Measurements from ENCODE around the gene SAA4.
"Not testable (repeated sequence)": the region's sequence is repeated elsewhere in the genome, so short reads cannot be mapped to it uniquely, and the experiment has no call there.

Gene SAA4, protein sequence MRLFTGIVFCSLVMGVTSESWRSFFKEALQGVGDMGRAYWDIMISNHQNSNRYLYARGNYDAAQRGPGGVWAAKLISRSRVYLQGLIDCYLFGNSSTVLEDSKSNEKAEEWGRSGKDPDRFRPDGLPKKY

DNA sequence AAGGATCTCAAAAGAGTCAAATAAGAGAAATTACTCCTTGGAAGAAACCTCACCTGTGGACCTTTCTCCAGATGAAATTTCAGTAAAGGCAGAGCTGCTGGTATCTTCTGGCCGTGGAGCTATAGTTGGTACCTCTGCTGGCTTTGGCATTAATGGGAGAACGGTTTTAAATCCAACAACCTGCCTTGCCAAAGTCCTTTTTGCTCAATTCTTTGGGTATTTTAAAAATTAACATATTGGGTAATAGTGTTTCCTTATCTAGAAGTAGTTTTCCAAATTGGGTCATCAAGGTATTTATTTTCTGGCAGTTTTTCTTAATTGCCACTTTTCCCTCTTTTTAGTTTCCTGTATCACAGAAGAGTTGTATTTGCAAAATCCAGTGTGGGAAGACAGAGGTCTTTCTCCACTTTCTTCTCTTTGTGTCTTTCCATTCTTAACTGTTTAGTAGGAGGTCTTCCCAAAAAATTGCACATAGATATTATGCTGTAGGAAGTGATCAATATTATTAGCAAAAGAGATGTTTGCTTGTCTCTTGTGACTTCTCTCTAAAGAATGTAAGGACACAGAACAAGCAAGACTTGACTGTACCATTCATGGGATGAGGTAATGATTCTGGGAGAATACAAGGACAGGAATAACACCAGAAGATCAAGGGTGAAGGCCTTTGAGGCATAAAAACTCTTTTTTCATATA lies at the start of gene SAA4:
SAA4 (minus strand) TSS at position 139 of the 693 bp plus-strand sequence. CDS start 876 bp downstream, outside the sequence.
- no peak for DNase-seq

DNA sequence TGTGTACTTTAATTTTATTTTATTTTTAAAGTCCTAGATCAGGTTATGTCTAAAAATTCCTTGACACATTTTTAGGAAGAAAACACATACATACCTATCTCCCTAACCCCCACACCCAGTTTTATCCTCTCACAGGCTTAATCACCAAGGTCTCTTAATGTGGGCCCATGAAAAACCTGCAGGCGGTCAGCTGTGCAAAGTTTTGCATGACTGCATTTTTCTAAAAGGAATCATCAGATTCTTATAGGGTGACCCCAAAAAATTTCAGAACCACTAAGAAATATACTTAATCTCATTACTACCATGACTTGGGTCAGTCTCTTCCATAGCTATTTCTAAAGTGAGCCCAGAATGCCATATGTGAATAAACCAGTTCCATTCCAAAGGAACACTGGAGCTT lies 49.2 kb upstream of the SAA4 start:
- DNase-seq: no peak

DNA sequence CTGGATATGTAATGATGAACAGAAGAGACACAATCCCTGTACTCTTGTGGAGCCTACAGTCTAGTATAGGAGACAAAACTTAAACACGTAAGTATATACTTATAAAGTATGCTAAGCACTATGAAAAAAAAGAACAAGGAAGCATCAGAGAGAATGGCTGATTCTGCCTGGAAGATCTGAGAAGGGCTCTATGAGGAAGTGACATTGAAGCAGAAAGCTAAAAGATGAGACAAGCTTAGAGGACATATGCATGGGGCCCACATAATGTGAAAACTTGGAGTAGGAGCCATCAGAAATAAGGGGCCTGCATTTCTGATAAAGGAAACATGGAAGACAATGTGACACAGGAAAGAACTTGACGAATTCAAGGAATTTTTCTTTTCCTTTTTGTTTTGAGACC lies 46.0 kb upstream of the SAA4 start:
- DNase-seq: no peak

DNA sequence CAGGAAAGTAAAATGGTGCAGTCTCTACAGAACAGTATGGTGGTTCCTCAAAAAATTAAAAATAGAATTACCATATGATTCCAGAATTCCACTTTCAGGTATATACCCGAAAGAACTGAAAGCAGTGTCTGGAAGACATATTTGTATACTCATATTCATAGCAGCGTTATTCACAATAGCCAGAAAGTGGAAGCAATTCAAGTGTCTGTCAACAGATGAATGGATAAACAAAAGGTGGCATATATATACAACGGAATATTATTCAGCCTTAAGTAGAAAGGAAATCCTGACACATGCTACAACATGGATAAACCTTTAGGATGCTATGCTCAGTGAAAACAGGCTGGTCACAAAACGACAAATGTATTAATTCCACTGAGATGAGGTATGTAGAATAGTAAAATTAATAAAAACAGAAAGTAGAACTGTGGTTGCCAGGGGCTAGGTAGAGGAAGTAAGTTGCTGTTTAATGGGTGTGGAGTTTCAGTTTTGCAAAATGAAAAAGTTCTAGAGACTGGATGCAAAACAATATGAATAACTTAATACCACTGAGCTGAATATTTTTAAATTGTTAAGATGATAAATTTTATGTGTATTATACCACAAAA lies 43.9 kb upstream of the SAA4 start:
- peak; percentile 7 for DNase-seq

DNA sequence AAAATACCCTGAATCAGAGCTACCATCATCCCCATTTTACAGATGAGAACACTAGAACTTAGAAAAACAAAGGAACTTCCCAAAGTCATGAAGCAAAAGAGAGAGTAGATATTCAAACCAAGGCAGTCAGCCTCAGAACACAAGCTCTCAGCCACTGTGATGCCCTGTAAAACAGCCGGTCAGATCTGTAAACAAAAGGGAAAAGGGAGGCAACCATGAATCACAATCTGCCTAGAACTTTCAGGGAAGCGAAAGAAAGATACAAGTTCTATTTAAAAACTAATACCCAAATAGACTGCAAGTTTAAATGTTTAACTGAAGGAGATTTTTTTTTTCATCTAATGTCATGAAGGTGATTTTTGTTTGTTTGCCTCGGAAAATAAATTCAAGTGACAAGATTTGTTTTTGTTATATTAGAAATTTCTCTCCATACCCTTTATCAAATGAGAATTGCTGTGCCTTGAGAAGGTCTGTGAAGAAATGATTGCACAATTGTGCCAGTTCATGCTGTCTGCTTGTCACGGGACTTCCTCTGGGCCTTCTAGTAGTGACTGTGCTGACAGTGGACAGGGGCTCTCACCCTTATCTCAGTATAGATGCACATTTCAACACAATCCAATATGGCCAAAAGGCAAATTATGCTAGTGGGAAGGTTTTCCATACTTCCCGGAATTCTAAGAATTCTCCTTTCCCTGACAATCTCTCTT lies 41.1 kb upstream of the SAA4 start:
- DNase-seq: no peak

DNA sequence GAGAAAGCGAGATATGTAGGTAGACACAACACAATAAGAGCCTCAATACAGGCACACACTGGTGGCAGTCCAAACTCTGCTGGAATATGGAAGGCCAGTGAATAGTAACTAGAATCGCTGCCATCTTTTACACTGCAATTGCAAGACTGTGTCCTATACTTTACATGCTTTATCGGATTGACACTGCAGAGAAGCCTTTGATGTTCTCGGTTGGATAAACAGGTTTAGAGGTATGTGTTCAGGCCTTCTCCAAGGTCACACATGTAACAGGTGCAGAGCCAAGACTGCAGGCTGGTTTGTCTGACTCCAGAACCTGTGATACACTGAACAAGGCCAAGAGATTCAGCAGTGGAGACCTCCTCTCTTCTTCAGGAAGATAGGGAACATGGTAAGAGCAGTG lies 34.6 kb upstream of the SAA4 start:
- no peak for DNase-seq

DNA sequence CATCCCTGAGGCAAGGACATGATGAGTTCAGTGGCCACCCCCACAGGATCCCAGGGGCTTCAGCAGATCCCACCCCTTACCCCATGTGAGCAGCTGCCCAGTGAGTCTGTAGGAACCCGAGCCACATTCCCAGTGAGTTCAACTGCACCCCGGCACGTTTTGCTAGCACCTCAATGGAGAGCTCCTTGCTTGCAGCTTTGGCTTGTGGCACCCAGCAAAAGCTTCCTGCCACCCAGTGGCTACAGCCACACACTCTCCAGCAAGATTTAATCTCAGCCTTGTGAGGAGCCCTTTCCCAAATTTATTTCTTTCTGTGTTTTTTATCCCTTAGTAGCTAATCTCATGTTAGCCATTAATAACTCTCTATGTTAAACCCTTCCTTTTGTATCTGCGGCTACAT lies 33.5 kb upstream of the SAA4 start:
- DNase-seq: no peak

DNA sequence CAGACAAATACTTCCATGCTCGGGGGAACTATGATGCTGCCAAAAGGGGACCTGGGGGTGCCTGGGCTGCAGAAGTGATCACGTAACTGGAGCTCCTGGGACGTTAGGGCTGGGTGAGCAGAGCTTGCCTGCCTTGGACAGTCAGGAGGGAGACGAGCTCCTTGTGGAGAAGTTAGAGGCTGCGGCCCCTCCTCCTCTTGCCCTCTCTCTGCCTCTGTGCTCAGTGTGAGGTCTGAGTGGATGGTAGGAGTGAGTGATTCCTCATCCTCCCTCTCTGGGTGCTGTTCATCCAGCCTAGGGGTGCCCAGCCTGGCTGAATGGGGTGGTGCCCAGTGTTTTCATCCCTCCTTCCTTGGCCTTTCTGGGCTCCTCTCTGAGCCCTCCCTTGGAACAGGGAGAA lies 32.6 kb upstream of the SAA4 start:
- not testable (repeated sequence) for DNase-seq

DNA sequence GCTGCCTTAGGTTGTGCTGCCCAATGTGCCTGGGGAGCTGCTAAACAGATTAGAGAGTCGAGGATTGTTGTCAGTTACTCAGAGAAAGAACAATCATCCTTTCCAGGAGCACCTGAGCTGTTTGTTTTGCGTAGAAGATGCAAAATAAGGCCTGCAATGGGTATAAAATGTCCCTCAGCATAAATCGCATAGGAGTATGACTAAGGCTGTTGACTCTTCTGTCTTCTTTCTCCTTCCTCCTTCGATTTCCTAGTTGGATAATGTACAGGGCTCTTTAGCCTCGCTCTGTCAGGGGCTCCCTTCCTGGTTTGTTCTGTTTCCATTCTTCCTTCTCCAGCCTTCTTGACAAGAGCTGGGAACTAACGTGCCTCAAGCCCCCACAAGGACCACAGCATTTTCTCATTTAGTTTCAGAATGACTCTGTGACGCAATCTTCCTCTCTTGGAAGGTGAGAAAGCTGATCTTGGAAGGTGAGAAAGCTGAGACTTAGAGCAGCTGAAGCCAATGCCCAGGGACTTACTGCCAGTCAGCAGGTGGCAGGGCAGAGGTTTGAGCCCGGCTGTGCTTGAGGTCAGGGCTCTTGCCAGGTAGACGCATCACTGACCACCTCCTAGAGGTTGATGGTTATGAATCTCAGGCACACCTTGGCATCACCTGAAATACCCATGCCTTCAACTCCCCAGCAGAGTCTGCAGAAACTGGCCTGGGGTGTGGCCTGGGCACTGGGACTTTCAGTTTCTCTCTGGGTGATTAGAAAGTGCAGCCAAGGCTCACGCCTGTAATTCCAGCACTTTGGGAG lies 30.9 kb upstream of the SAA4 start:
- DNase-seq: peak; percentile 11

DNA sequence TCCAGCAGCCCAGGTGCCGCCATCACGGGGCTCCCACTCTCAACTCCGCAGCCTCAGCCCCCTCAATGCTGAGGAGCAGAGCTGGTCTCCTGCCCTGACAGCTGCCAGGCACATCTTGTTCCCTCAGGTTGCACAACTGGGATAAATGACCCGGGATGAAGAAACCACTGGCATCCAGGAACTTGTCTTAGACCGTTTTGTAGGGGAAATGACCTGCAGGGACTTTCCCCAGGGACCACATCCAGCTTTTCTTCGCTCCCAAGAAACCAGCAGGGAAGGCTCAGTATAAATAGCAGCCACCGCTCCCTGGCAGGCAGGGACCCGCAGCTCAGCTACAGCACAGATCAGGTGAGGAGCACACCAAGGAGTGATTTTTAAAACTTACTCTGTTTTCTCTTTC lies 29.3 kb upstream of the SAA4 start, which contains the start of gene SAA1:
SAA1 (plus strand) TSS at position 316 of the 400 bp plus-strand sequence. CDS start 624 bp downstream, outside the sequence.
- DNase-seq: no peak

DNA sequence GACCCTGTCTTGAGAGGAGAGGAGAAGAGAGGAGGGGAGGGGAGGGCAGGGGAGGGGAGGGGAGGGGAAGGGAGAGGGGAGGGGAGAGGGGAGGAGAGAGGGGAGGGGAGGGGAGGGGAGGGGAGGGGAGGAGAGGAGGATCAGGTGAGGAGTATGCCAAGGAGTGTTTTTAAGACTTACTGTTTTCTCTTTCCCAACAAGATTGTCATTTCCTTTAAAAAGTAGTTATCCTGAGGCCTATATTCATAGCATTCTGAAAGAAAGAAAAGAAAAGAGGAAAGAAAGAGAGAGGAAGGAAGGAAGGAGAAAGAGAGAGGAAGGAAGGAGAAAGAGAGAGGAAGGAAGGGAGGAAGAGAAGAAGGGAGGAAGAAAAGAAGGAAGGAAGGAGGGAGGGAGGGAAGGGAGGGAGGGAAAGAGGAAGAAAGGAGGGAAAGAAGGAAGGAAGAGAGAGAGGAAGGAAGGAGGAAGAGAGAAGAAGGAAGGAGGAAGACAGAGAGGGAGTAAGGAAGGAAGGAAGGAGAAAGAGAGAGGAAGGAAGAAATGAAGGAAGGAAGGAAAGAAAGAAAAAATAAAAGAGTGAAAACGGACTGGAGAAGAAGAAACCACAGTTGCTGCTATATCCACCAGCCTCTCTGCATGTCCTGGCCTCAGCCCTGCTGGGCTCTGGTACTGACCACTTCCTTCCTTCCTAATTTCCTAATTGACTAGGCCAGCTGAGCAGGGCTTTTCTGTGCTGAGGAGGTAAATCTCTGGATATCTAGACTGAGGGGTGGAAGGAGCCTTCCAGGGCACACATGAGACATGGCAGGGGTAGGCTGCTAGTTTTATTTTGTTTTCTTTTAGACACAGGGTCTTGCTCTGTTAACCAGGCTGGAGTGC lies 28.3 kb upstream of the SAA4 start:
- no peak for DNase-seq

DNA sequence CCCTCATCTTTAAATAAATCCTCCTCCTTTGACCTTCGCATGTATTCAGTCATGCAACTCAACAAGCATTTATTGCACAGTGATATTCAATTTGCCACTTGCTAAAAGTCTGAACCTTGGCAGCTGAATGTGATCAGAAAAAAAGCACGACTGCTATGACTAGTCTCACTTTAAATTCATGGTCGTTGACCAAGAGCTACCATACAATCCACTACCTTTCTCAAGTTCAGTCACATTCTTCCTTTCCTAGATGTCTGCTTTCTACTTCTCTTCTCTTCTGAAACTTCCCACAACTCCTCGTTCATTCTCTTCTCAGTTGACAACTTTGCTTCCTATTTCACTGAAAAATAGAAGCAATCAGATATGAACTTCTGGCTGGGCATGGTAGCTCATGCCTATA lies 27.4 kb upstream of the SAA4 start:
- no peak for DNase-seq

DNA sequence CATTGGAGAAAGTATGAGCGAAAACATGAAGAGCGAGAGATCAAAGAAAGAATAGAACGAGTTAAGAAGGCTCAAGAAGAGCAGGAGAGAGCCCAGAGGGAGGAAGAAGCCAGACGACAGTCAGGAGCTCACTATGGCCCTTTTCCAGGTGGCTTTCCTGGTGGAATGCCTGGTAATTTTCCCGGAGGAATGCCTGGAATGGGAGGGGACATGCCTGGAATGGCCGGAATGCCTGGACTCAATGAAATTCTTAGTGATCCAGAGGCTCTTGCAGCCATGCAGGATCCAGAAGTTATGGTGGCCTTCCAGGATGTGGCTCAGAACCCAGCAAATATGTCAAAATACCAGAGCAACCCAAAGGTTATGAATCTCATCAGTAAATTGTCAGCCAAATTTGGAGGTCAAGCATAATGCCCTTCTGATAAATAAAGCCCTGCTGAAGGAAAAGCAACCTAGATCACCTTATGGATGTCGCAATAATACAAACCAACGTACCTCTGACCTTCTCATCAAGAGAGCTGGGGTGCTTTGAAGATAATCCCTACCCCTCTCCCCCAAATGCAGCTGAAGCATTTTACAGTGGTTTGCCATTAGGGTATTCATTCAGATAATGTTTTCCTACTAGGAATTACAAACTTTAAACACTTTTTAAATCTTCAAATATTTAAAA lies 26.2 kb upstream of the SAA4 start:
- not testable (repeated sequence) for DNase-seq

DNA sequence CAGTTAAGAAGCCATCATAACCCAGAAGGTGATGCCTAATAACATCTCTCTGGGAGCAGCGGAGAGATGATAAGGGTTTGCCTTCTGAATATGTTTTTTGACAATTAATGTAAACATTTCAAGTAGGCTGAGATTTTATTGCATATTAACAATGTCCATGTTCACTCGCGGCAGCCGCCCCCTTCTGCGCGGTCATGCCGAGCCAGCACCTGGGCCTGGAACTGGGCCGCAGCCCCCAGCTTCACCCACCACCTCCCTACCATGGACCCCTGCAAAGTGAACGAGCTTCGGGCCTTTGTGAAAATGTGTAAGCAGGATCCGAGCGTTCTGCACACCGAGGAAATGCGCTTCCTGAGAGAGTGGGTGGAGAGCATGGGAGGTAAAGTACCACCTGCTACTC lies 25.1 kb upstream of the SAA4 start:
- no peak for DNase-seq

DNA sequence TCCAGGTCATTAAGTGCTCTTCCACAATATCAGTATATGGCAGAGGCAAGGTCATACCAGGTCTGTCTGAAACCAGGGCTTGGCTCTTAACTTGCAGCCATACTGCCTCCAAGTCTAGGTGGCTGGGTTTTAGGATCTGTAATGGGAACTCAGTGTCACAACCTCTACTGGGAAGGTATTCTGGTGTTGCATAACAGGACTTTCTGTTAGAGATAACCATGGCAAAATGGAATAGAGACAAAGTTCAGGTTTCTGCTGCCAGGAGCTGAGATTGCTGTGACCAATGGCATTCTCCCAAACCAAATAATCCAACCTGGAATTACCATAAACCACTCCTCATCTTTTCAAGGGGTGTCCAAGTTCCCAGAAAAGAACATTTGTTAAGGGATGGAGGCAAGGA lies 22.7 kb upstream of the SAA4 start:
- no peak for DNase-seq

DNA sequence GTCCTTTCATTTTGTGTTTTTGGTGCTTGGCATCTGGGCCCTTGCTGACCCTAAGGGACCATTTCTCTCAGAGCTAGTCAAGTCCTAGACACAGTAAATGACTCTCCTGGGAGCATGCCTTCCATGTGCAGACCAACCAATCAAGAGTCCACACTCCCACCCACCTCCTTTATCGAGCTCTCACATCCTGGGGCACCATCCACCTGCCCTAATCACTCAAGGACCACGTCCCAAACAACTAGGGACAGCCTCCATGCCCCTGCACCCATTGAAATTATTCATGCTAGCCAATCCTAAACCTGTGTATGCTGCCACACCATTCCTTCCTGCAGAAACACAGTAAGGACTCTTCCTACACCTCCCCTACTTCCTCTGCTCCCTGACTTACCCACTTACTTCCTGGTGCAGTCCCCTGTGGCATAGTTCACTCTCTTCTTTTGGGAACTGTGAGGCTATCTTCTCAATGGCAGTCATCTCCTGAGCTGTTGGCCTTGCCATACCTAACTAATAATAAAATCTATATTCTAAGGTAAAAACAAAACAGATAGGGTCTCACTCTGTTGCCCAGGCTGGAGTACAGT lies 18.3 kb upstream of the SAA4 start:
- no peak for DNase-seq

DNA sequence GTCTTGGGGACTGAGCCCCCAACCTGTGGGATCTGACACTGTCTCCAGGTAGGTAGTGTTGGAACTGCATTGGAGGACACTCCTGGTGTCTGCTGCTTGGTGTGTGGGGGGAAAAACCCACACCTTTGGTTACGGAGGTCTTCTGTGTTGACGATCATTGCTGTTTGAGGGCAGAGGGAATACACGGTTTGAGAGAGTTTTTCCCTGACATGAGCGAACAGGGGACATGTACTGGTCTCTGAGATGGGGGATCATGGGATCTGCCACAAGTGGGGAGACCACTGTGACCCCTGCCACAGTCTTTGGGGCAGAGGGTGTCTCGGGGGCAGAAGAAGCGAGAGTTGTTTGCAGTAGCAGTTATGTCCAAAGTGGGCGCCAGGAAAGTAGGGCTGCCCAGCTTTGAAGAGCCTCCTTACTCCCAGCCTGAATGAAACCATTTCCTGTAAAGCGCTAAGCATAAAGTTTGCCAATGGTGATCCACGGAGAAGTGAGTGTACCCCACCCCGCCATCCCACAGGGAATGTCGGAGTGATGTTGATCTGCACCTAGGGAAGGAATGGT lies 17.3 kb upstream of the SAA4 start:
- DNase-seq: no peak

DNA sequence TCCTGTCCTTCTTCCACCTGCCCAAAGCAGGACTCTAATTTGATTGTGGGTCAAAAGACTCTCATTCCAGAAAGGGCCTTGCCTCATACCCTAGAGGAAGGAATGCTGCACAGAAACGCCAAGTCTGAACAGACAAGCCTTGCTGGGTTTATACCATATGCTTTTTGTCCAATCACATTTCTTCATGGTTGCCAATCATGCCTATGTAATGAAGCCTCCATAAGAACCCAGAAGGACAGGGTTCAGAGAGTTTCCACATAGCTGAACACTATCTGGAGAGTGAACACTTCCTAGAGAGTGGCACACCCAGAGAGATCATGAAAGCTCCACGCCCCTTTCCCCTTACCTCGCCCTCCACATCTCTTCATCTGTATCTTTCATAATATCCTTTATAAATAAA lies 16.6 kb upstream of the SAA4 start:
- DNase-seq: no peak

DNA sequence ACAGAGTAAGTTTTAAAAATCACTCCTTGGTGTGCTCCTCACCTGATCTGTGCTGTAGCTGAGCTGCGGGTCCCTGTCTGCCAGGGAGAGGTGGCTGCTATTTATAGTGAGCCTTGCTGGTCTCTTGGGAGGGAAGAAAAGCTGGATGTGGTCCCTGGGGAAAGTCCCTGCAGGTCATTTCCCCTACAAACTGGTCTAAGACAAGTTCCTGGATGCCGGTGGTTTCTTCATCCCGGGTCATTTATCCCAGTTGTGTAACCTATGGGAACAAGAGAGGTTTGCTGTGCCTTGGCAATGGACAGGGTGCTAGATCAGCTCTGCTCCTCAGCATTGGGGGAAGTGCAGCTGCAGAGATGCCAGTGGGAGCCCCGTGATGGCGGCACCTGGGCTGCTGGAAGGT lies 12.0 kb upstream of the SAA4 start, which contains the start of gene SAA2:
SAA2 (minus strand) TSS at position 108 of the 400 bp plus-strand sequence. CDS start 657 bp downstream, outside the sequence.
- DNase-seq: no peak

DNA sequence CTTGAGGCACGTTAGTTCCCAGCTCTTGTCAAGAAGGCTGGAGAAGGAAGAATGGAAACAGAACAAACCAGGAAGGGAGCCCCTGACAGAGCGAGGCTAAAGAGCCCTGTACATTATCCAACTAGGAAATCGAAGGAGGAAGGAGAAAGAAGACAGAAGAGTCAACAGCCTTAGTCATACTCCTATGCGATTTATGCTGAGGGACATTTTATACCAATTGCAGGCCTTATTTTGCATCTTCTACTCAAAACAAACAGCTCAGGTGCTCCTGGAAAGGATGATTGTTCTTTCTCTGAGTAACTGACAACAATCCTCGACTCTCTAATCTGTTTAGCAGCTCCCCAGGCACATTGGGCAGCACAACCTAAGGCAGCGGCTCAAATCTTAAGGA lies 10.6 kb upstream of the SAA4 start:
- DNase-seq: not testable (repeated sequence)
